Stimulated activated CD4-positive, alpha-beta T cell treated with anti-CD3 and anti-CD28 coated beads, Interleukin-4, amount 100 ng/mL, for 48 hours (primary cell): ENCODE data around the gene PRR7.
"Not testable (repeated sequence)": the region's sequence is repeated elsewhere in the genome, so short reads cannot be mapped to it uniquely, and the experiment has no call there.

ENCODE experiments used
- DNase-seq, 2 donors: peaks; one replicate each; pipeline ENCODE4 v3.0.0-alpha.2; 2020; ENCODE audit warnings: low read depth in 2 of 2

PRR7 gene

DNA sequence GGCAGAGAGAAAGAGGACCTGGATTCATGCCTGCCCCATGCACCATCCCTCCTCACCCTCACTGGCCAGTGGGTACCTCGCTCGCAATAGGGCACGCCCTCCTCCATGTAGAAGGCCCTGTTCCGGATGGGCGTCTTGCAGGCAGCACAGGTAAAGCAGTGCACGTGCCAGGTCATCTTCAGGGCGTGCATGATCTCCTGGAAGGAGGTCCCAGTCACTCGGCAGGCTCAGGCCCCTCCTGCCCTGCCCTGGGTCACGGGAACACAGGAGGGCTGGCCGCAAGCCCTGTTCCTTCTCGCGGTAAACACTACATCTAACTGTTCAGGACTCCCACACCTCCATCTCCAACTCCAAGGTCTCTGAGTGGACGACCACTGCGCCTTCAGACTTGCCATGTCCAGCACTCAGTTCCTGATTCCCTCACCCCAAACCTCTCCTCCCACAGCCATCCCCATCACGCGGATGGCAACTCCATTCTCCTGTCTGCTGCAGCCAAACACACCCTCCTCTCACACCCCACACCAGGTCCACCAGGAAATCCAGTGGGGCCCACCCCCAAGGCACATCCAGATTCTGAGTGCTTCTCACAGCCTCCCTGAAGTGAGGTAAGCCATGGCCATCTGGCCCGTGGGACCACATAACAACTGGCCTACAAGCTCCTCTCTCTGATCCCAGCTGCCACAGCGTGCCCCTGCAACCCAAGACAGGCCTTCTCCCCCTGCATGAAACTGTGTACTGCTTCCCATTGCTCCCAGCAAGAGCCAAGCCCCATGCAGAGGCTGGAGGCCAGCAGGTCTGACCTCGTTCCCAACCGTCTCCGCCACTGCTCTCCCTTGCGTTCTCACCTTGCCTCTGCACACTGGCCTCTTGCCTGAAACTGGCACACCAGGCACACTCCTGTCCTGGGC is 37.6 kb downstream of the PRR7 start:
- no peak for DNase-seq

DNA sequence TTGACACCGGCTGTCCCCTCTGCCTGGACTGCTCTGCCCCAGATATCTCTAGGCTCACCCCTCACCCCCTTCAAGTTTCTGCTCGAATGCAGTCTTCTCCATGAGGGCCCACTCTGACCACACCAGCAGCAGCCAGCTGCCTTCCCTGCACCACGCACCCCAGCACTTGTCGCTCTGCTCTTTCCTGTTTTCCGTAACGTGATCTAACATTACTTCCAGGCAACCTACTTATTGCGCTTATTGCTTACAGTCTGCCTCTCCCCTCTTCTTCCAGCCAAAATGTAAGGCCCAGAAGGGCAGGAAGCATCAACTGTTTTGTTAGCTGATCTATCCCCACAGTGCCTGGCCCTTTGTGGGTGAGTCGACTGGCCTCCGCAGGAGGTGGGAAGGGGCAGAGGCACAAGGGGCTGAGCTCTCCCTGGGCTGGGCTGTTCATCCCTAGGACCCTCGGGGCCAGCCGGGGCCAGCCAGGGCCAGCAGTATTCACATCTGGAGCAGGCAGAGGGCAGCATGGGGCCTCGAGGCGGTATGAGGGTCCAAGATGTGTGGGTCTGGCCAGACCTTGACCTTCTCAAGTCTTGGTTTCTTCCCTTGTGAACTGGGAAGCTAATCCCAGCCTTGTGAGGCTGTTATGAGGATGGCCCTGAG is 38.4 kb downstream of the PRR7 start:
- no peak for DNase-seq

GRCh38 chr5:177485753-177486152 is 39.1 kb downstream of the PRR7 start:
- not testable (repeated sequence) for DNase-seq

DNA sequence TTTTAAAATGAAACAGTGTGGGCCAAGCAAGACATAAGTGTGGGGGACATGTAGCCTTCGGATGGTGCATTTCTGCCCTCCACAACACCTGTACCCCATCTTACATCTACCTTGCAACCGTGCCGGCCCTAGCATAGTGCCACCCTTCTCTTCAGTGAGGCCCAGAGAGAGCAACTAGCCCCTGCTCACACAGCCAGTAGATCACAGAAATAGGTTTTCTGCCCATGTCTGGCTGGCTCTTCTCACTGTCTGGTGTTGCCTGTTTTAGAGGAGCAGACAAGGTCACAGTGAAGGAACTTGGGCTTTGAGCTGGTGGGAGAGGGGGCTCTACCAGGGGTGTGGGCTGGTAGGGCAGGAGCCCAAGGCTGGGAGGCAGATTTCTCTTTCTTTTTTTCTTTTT is 39.6 kb downstream of the PRR7 start:
- no peak for DNase-seq

DNA sequence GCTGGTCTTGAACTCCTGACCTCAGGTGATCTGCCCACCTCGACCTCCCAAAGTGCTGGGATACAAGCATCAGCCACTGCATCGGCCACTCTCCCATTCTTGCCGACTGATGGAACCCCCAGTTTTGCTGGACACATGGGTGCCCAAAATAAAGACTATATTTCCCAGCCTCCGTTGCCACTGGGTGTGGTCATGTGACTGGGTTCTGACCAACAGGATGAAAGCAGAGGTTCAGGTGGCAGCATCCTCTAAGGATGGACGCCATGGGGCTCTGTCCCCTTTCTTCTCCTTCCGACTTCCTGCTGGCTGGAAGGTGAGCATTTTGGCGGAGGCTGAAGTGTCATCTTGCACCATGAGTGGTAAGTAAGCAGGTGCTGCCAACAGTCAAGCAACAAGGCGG is 40.5 kb downstream of the PRR7 start:
- no peak for DNase-seq

DNA sequence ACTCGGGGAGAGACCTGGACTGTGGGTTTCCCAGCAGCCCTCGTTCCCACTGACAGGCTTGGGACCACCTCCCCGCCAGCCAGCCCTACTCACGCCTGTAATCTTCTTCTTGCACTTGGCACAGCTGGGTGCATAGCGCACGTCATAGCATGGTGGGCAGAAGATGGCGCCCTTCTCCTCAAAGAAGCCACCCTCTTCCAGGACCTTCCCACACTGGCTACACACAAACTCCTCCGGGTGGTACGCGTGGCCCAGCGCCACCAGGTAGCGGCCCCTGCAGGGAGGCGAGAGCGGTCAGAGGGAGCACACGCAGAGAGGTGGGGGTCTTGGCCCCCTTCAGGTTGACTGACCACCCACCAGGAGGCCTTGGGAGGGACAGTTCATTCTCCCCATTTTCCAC is 41.4 kb downstream of the PRR7 start:
- no peak for DNase-seq

DNA sequence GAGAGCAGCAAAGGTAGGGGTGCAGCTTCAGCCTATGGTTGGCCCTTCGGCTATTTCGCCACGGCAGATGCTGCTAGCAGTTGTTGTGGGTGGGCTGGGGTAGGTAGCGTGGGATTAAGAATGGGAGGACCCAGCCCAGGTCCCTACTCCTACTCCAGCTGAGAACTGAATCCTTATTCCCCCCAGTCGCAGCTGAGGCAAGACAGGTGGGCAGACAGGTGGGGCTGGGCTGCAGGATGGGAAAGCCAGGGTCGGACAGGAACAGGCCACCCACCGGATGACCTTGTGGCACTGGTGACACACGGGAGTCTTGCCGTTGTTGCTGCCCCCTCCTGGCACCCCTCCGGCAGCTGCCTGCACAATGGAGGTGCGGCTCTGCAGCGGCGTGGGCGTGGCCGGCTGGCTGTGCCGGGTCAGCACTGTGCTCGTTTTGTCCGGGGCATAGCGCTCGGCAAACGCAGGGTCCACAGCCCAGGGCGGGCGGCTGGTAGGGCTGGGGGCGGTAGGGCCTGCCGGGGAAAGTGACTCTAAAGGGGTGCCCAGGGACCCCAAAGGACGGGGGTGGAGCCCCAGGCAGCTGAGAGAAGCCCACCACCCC is 42.6 kb downstream of the PRR7 start:
- no peak for DNase-seq

GRCh38 chr5:177490311-177490991 is 43.8 kb downstream of the PRR7 start:
- no peak for DNase-seq

- no peak for DNase-seq
Observed at GRCh38 chr5:177490992-177491391, 44.4 kb downstream of the PRR7 start.

- peak in 1 of 2 donors; percentile 50 for DNase-seq
Observed at GRCh38 chr5:177491429-177491945, 44.9 kb downstream of the PRR7 start.

DNA sequence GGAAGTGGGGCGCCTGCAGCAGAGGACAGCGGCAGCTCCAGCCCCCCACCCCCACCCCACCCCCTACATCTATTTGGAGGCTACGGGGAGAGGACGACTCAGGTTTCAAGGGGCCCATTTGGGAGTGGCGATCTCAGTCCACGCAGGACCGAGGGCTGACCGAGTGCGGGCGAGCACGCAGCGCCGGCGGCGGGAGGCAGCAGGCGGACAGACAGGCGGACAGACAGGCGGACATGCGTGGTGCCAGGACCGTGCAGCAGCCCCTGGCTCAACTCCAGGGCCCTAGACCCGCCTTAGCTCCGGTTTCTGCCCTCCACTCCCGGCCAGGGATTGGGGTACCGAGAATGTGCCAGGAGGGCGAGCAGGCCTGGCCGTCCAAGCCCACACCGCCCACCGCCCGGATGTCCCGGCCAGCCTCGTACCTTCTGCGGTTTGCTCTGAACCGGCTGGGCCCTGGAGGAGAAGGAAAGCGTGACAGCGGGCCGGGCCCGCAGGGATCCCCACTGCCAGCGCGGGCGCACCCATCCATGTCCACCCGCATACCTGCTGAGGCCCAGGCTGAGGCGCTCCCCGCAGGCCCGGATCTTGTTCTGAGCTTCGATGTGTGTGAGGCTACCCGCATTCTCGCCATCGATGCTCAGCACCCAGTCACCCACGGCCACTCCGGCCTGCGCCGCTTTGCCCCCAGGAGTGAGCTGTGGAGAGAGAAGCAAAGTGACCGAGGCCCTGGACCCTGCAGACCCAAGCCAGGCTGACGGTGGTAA is 45.6 kb downstream of the PRR7 start:
- no peak for DNase-seq

- no peak for DNase-seq
Observed at GRCh38 chr5:177492841-177493240, 46.2 kb downstream of the PRR7 start.

- DNase-seq = no peak
Observed at GRCh38 chr5:177493795-177494345, 47.3 kb downstream of the PRR7 start.

- DNase-seq = no peak
Observed at GRCh38 chr5:177494346-177495195, 48.0 kb downstream of the PRR7 start.

- no peak for DNase-seq
Observed at GRCh38 chr5:177495243-177496060, 48.8 kb downstream of the PRR7 start.

- no peak for DNase-seq
Observed at GRCh38 chr5:177496070-177496726, 49.6 kb downstream of the PRR7 start.

DNA sequence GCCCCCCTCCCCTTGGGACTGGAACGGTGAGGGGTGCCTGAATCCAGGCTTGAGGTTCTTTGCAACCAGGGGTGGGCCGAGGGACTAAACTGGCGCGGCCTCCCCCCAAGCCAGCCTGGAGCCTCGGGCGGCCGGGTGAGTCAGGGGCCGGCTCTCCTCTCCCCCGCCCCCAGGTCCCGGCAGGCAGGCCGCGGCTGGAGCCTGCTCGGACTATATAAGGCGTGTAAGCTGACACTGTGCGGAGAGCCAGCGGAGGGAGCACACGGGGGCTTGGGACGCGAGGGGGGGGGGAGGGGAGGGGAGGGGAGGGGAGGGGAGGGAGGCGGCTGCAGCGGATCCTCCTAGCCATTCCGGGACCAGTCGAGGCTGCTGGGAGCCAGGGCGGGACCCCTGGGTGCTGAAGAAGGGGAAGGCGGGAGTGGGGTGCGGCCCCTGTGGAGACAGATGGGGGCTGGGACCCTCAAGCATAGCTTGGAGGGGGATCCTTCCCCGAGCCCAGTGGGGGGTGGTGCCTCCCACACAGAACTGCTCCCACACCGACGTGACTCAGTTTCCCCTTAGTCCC is 50.2 kb downstream of the PRR7 start:
- DNase-seq = no peak
